Neuronal stem cell (in vitro differentiated cells): ENCODE results near the gene FAR1.
A peak's percentile ranks its signal among the peaks of the same experiment; 100 is the strongest.

Experiments
- DNase-seq: peaks from one replicate; pipeline ENCODE4 v3.0.0-alpha.2; 2013; ENCODE audit warnings: low spot score
- H2AFZ ChIP-seq: one replicate; pipeline ENCODE4 v1.6.1; 2013; ENCODE audit warnings: mild to moderate bottlenecking, low read length, inconsistent platforms
- H2AK5ac ChIP-seq: 2 replicates; pipeline ENCODE4 v1.6.1; 2013; ENCODE audit warnings: low read depth, mild to moderate bottlenecking, inconsistent platforms, low read length, moderate library complexity, mixed read lengths
- H2BK120ac ChIP-seq: 2 replicates; pipeline ENCODE4 v1.6.1; 2013; ENCODE audit warnings: low read depth, mild to moderate bottlenecking, inconsistent platforms, low read length, moderate library complexity, mixed read lengths
- H2BK12ac ChIP-seq: one replicate; pipeline ENCODE4 v1.6.1; 2013; ENCODE audit warnings: low read length, inconsistent platforms
- H2BK15ac ChIP-seq: 2 replicates; pipeline ENCODE4 v1.6.1; 2013; ENCODE audit warnings: mild to moderate bottlenecking, low read length, inconsistent platforms, mixed read lengths
- H2BK5ac ChIP-seq: one replicate; pipeline ENCODE4 v1.6.1; 2013; ENCODE audit warnings: inconsistent platforms, mild to moderate bottlenecking, low read length, moderate library complexity
- H3K14ac ChIP-seq: one replicate; pipeline ENCODE4 v1.6.1; 2013; ENCODE audit warnings: low read length, inconsistent platforms
- H3K18ac ChIP-seq: 2 replicates; pipeline ENCODE4 v1.6.1; 2013; ENCODE audit warnings: low read length, inconsistent platforms
- H3K23ac ChIP-seq: 2 replicates; pipeline ENCODE4 v1.6.1; 2013; ENCODE audit warnings: low read depth, mild to moderate bottlenecking, mixed read lengths, low read length, inconsistent platforms; ENCODE audit not compliant: poor library complexity
- H3K27ac ChIP-seq: replicated peaks from 3 replicates; pipeline ENCODE4 v1.5.1; 2013; ENCODE audit warnings: low read length, inconsistent platforms
- H3K27me3 ChIP-seq, 3 experiments: 2 replicates each; pipeline ENCODE4 v1.6.1; 2013; ENCODE audit warnings: low read length in 3 of 3, mild to moderate bottlenecking in 2 of 3, inconsistent platforms in 1 of 3, low read depth in 1 of 3, mixed read lengths in 1 of 3, moderate library complexity in 1 of 3; ENCODE audit not compliant: control insufficient read depth in 3 of 3, insufficient read depth in 3 of 3
- H3K36me3 ChIP-seq, 2 donors: replicated peaks in 1 of 2; 2 replicates each; pipeline ENCODE4 v1.6.1; 2013; ENCODE audit warnings: low read length in 2 of 2; ENCODE audit not compliant: control insufficient read depth in 2 of 2, insufficient read depth in 2 of 2
- H3K4ac ChIP-seq: 2 replicates; pipeline ENCODE4 v1.6.1; 2013; ENCODE audit warnings: inconsistent platforms, mild to moderate bottlenecking, low read length, moderate library complexity
- H3K4me1 ChIP-seq, 2 donors: 1 replicate in 1 of 2; 2 replicates in 1 of 2; pipeline ENCODE4 v1.6.1; 2013; ENCODE audit warnings: low read length in 2 of 2, low read depth in 1 of 2; ENCODE audit not compliant: control insufficient read depth in 2 of 2, insufficient read depth in 1 of 2
- H3K4me2 ChIP-seq: one replicate; pipeline ENCODE4 v1.6.1; 2013; ENCODE audit warnings: mild to moderate bottlenecking, low read length, inconsistent platforms; ENCODE audit not compliant: insufficient read depth, poor library complexity, severe bottlenecking
- H3K4me3 ChIP-seq, 2 donors: 2 replicates each; pipeline ENCODE4 v1.5.1; 2013; ENCODE audit warnings: low read length in 2 of 2, mild to moderate bottlenecking in 2 of 2, inconsistent platforms in 1 of 2, moderate library complexity in 1 of 2
- H3K79me1 ChIP-seq: one replicate; pipeline ENCODE4 v1.6.1; 2013; ENCODE audit warnings: low read depth, mild to moderate bottlenecking, inconsistent platforms, low read length, moderate library complexity
- H3K9ac ChIP-seq: one replicate; pipeline ENCODE4 v1.6.1; 2013; ENCODE audit warnings: mild to moderate bottlenecking, low read depth, low read length, inconsistent platforms; ENCODE audit not compliant: poor library complexity
- H3K9me3 ChIP-seq, 2 donors: replicated peaks in 1 of 2; 2 replicates each; pipeline versions ENCODE3 to v1.6.1; 2013; ENCODE audit warnings: low read length in 2 of 2, mild to moderate bottlenecking in 2 of 2, inconsistent platforms in 1 of 2, low read depth in 1 of 2, mixed read lengths in 1 of 2, moderate library complexity in 1 of 2; ENCODE audit not compliant: control insufficient read depth in 2 of 2, insufficient read depth in 1 of 2
- H4K8ac ChIP-seq: one replicate; pipeline ENCODE4 v1.6.1; 2013; ENCODE audit warnings: low read depth, mild to moderate bottlenecking, inconsistent platforms, low read length, moderate library complexity
- H4K91ac ChIP-seq: one replicate; pipeline ENCODE4 v1.6.1; 2013; ENCODE audit warnings: low read length, low read depth, mild to moderate bottlenecking, inconsistent platforms; ENCODE audit not compliant: poor library complexity
- WGBS, 2 donors: extraction: QIAGEN DNeasy Blood & Tissue Kit; methylation state at CpG; one replicate each; pipeline ENCODE4 v1.1.7; 2013; ENCODE audit warnings: missing lambda C conversion rate in 2 of 2, mixed read lengths in 1 of 2; ENCODE audit not compliant: insufficient read length in 2 of 2, insufficient replicate concordance in 1 of 2; ENCODE audit errors: extremely low coverage in 2 of 2; 5-methylcytosine and 5-hydroxymethylcytosine counted together

FAR1 gene

GRCh38 chr11:13767471-13767870, 99.0 kb downstream of the FAR1 start:
- no peaks in the 10 kb centered on the region for H3K36me3 ChIP-seq
- H3K4me3 ChIP-seq = no peak overlapping the region
- H2AFZ ChIP-seq = no peak overlapping the region
- no peak overlapping the region for H3K27ac ChIP-seq
- H2BK5ac ChIP-seq = no peak overlapping the region
- no peak overlapping the region for H3K4ac ChIP-seq
- no peak overlapping the region for H2BK15ac ChIP-seq
- H3K9me3 ChIP-seq = no peaks in the 10 kb centered on the region
- H2AK5ac ChIP-seq = no peak overlapping the region
- H3K27me3 ChIP-seq = no peaks in the 10 kb centered on the region
- H3K18ac ChIP-seq = no peak overlapping the region
- H3K14ac ChIP-seq = no peak overlapping the region
- no peak overlapping the region for H3K9ac ChIP-seq
- H4K8ac ChIP-seq = no peak overlapping the region
- H3K79me1 ChIP-seq = no peaks in the 10 kb centered on the region
- no peak overlapping the region for H3K4me2 ChIP-seq
- no peak overlapping the region for H3K23ac ChIP-seq
- peaks cover 0 to 3% of the 10 kb centered on the region in 2 donors for H3K4me1 ChIP-seq
- no peak for DNase-seq
- WGBS, 2 donors = no CpG with 5 or more reads among the region's 1 CpG
- no peak overlapping the region for H2BK120ac ChIP-seq
- no peak overlapping the region for H4K91ac ChIP-seq
- H2BK12ac ChIP-seq = no peak overlapping the region

- Histone ChIP-seq H3K27me3 (no peaks in the 10 kb centered on the region), H2BK120ac (no peak overlapping the region), H3K18ac (no peak overlapping the region), H4K8ac (no peak overlapping the region), H3K36me3 (no peaks in the 10 kb centered on the region), H2BK15ac (no peak overlapping the region), H2AFZ (no peak overlapping the region), H4K91ac (no peak overlapping the region), H3K4me3 (no peak overlapping the region), H2AK5ac (no peak overlapping the region), H3K4ac (no peak overlapping the region), H3K27ac (no peak overlapping the region), H3K14ac (no peak overlapping the region), H3K4me1 (peaks cover 0 to 3% of the 10 kb centered on the region in 2 donors), H3K79me1 (no peaks in the 10 kb centered on the region), H3K4me2 (no peak overlapping the region), H3K9me3 (no peaks in the 10 kb centered on the region), H2BK12ac (no peak overlapping the region), H2BK5ac (no peak overlapping the region), H3K23ac (no peak overlapping the region), H3K9ac (no peak overlapping the region)
- WGBS, 2 donors = no CpG with 5 or more reads among the region's 2 CpGs
- DNase-seq = no peak
Observed at GRCh38 chr11:13769188-13769587, 100.7 kb downstream of the FAR1 start.

GRCh38 chr11:13771151-13771550, 102.7 kb downstream of the FAR1 start:
- no peak overlapping the region for H2BK15ac ChIP-seq
- H3K4me1 ChIP-seq = peaks cover 0 to 3% of the 10 kb centered on the region in 2 donors
- H2AK5ac ChIP-seq = no peak overlapping the region
- no peak overlapping the region for H2BK120ac ChIP-seq
- no peaks in the 10 kb centered on the region for H3K36me3 ChIP-seq
- H3K23ac ChIP-seq = no peak overlapping the region
- H3K79me1 ChIP-seq = no peaks in the 10 kb centered on the region
- H3K4ac ChIP-seq = no peak overlapping the region
- H2AFZ ChIP-seq = no peak overlapping the region
- H3K4me2 ChIP-seq = no peak overlapping the region
- no peak overlapping the region for H4K8ac ChIP-seq
- H4K91ac ChIP-seq = no peak overlapping the region
- no CpG with 5 or more reads among the region's 3 CpGs for WGBS, 2 donors
- no peaks in the 10 kb centered on the region for H3K9me3 ChIP-seq
- no peak overlapping the region for H3K4me3 ChIP-seq
- no peak overlapping the region for H3K9ac ChIP-seq
- H2BK12ac ChIP-seq = no peak overlapping the region
- H3K14ac ChIP-seq = no peak overlapping the region
- no peak overlapping the region for H3K18ac ChIP-seq
- no peak overlapping the region for H3K27ac ChIP-seq
- DNase-seq = no peak
- H2BK5ac ChIP-seq = no peak overlapping the region
- H3K27me3 ChIP-seq = no peaks in the 10 kb centered on the region

- Histone ChIP-seq H4K91ac (no peak overlapping the region), H3K23ac (no peak overlapping the region), H2BK5ac (no peak overlapping the region), H3K4me3 (no peak overlapping the region), H3K9me3 (no peaks in the 10 kb centered on the region), H4K8ac (no peak overlapping the region), H3K4ac (no peak overlapping the region), H3K14ac (no peak overlapping the region), H2BK12ac (no peak overlapping the region), H2AK5ac (no peak overlapping the region), H3K9ac (no peak overlapping the region), H3K27ac (no peak overlapping the region), H2AFZ (no peak overlapping the region), H3K4me1 (peaks cover 0 to 3% of the 10 kb centered on the region in 2 donors), H2BK120ac (no peak overlapping the region), H3K27me3 (no peaks in the 10 kb centered on the region), H3K4me2 (no peak overlapping the region), H3K79me1 (no peaks in the 10 kb centered on the region), H2BK15ac (no peak overlapping the region), H3K36me3 (no peaks in the 10 kb centered on the region), H3K18ac (no peak overlapping the region)
- no CpG with 5 or more reads among the region's 5 CpGs for WGBS, 2 donors
- DNase-seq = peak; percentile 71
Observed at GRCh38 chr11:13772223-13773046, 104.0 kb downstream of the FAR1 start.
